GM19463 (cell line): Measurements from ENCODE around the gene DLGAP4.

Source experiments
- ATAC-seq: cut with Tn5 transposase; IDR thresholded peaks from one replicate; pipeline ENCODE4 v1.9.1; 2021; ENCODE audit warnings: mild to moderate bottlenecking, moderate library complexity; ENCODE audit not compliant: unreplicated experiment

The DLGAP4 gene

GRCh38 chr20:36399147-36399968 is 93.2 kb downstream of the DLGAP4 start:
- no peak for ATAC-seq

GRCh38 chr20:36399969-36400545 is 93.9 kb downstream of the DLGAP4 start:
- ATAC-seq: no peak

GRCh38 chr20:36400909-36401735 is 95.0 kb downstream of the DLGAP4 start:
- no peak for ATAC-seq

- ATAC-seq: no peak
Measured at GRCh38 chr20:36402708-36403107, 96.6 kb downstream of the DLGAP4 start.

- ATAC-seq: no peak
Measured at GRCh38 chr20:36404435-36404978, 98.4 kb downstream of the DLGAP4 start.

GRCh38 chr20:36405255-36405654 is 99.1 kb downstream of the DLGAP4 start:
- no peak for ATAC-seq

GRCh38 chr20:36407199-36407733 is 101.1 kb downstream of the DLGAP4 start:
- ATAC-seq: no peak

GRCh38 chr20:36408219-36408618 is 102.1 kb downstream of the DLGAP4 start:
- ATAC-seq: no peak

GRCh38 chr20:36411861-36412454 is 105.8 kb downstream of the DLGAP4 start:
- no peak for ATAC-seq

GRCh38 chr20:36415475-36416002 is 109.4 kb downstream of the DLGAP4 start:
- ATAC-seq: no peak

- no peak for ATAC-seq
Measured at GRCh38 chr20:36418711-36419110, 112.6 kb downstream of the DLGAP4 start.

GRCh38 chr20:36421641-36422040 is 115.5 kb downstream of the DLGAP4 start:
- no peak for ATAC-seq

GRCh38 chr20:36424314-36424713 is 118.2 kb downstream of the DLGAP4 start:
- ATAC-seq: no peak

GRCh38 chr20:36425166-36425565 is 119.0 kb downstream of the DLGAP4 start:
- no peak for ATAC-seq

GRCh38 chr20:36431604-36432003 is 125.5 kb downstream of the DLGAP4 start:
- ATAC-seq: no peak

GRCh38 chr20:36432096-36432495 is 126.0 kb downstream of the DLGAP4 start:
- no peak for ATAC-seq

GRCh38 chr20:36434383-36434782 is 128.2 kb downstream of the DLGAP4 start:
- no peak for ATAC-seq

- ATAC-seq: no peak
Measured at GRCh38 chr20:36435124-36435523, 129.0 kb downstream of the DLGAP4 start.

GRCh38 chr20:36435592-36436541 is 129.7 kb downstream of the DLGAP4 start:
- ATAC-seq: no peak
